ENCODE results near the gene IL1A.
A peak's percentile ranks its signal among the peaks of the same experiment; 100 is the strongest.

The IL1A gene

DNA sequence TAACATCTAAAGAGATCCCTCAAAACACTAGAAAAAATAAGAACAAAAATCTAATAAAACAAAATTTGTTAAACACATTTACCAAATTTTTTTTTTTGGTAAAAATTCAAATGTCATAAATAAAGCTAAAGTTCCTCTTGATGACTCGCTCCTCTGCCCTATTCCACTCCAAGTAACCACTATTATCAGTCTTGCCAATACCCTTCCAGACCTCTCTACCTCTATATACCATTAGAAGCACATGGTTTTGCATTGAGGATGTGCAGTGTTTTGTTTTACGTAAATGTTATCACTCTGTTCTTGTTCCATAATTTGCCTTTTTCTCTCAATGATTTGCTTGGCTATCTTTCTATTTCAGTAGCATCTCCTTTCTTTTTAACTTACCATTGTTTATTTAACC lies 41.4 kb upstream of the IL1A start:
- H3K4me3 ChIP-seq (replicated peaks in 1 of 2; ENCODE audit: low read depth in 2 of 2, low read length in 2 of 2): no peak overlapping the region
- peak in 1 of 2 donors; percentile 23 for DNase-seq (ENCODE audit: low read depth in 2 of 2)
- TF ChIP-seq, protein P1, sequence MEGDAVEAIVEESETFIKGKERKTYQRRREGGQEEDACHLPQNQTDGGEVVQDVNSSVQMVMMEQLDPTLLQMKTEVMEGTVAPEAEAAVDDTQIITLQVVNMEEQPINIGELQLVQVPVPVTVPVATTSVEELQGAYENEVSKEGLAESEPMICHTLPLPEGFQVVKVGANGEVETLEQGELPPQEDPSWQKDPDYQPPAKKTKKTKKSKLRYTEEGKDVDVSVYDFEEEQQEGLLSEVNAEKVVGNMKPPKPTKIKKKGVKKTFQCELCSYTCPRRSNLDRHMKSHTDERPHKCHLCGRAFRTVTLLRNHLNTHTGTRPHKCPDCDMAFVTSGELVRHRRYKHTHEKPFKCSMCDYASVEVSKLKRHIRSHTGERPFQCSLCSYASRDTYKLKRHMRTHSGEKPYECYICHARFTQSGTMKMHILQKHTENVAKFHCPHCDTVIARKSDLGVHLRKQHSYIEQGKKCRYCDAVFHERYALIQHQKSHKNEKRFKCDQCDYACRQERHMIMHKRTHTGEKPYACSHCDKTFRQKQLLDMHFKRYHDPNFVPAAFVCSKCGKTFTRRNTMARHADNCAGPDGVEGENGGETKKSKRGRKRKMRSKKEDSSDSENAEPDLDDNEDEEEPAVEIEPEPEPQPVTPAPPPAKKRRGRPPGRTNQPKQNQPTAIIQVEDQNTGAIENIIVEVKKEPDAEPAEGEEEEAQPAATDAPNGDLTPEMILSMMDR (IDR thresholded peaks at IDR 0.05; ENCODE audit: low read depth, low read length): no peak

- DNase-seq (ENCODE audit: low read depth in 2 of 2): peak in 1 of 2 donors; percentile 33
- TF ChIP-seq, protein P1 (IDR thresholded peaks at IDR 0.05; ENCODE audit: low read depth, low read length): no peak
- H3K4me3 ChIP-seq (replicated peaks in 1 of 2; ENCODE audit: low read depth in 2 of 2, low read length in 2 of 2): no peak overlapping the region
These were observed 40.4 kb upstream of the IL1A start for GRCh38 chr2:112824694-112825085.

DNA sequence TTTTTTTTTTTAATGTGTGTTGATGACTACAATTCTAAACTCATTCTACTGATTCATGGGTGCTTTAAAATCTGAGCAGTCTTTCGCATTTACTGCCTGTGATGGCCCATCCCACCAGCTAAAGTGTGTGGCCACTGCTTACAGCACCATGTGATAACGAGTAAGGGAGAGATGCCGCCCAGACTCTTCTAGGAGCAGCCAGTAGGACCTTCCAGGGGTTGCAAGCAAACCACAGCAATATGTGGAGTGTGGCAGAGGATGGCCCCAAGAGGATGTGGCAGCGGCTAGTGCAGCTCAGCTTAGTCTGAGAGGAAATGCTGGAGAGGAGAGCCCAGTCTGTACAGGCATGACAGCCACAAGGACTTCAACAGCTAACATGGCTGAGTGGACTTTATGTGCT lies 37.4 kb upstream of the IL1A start:
- no peak for DNase-seq (ENCODE audit: low read depth in 2 of 2)
- TF ChIP-seq, protein P1 (IDR thresholded peaks at IDR 0.05; ENCODE audit: low read depth, low read length): no peak
- H3K4me3 ChIP-seq (replicated peaks in 1 of 2; ENCODE audit: low read depth in 2 of 2, low read length in 2 of 2): no peak overlapping the region

DNA sequence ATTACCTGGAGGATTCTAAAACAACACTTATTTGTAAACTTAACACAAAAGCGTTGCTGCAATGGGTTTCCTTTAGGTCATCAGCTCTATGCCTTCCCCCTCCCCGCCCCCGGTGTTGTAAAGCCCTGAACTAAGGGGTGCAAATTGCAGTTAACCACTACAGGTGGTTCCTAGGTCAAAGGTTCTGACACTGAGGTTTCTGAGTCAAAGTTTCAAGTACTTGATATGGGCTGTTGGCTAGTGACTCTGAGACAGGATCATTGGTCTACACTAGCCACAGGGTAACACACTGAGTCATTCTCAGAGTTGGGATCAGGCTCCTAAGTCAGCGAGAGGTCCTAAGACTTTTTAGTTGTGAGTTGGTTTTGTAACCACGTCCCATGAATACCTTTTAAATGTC lies 36.8 kb upstream of the IL1A start:
- H3K4me3 ChIP-seq (replicated peaks in 1 of 2; ENCODE audit: low read depth in 2 of 2, low read length in 2 of 2): no peak overlapping the region
- TF ChIP-seq, protein P1 (IDR thresholded peaks at IDR 0.05; ENCODE audit: low read depth, low read length): no peak
- DNase-seq (ENCODE audit: low read depth in 2 of 2): no peak

- DNase-seq (ENCODE audit: low read depth in 2 of 2): no peak
- H3K4me3 ChIP-seq (replicated peaks in 1 of 2; ENCODE audit: low read depth in 2 of 2, low read length in 2 of 2): no peak overlapping the region
- TF ChIP-seq, protein P1 (IDR thresholded peaks at IDR 0.05; ENCODE audit: low read depth, low read length): no peak
These were observed 36.0 kb upstream of the IL1A start for GRCh38 chr2:112820343-112820742.

GRCh38 chr2:112819081-112819480 lies 34.8 kb upstream of the IL1A start:
- TF ChIP-seq, protein P1 (IDR thresholded peaks at IDR 0.05; ENCODE audit: low read depth, low read length): no peak
- no peak for DNase-seq (ENCODE audit: low read depth in 2 of 2)
- no peak overlapping the region for H3K4me3 ChIP-seq (replicated peaks in 1 of 2; ENCODE audit: low read depth in 2 of 2, low read length in 2 of 2)

All from cardiac fibroblast (primary cell).